Stomach (tissue), 9 donors: ENCODE data around the gene RRAS2. TPM values are rescaled to one million over a fixed set of nuclear protein-coding genes. Genes with fewer than 3 reads are reported as not detected.

Experiments
- DNase-seq, 2 donors: peaks; one replicate each; pipeline versions ENCODE4 v3.0.0 to v3.0.0-alpha.2; 2013 to 2019
- H3K27ac ChIP-seq, 5 donors: fragments of 200-600 bp in 4 of 5; sonication (generic) in 4 of 5; one replicate each; pipeline ENCODE4 v1.5.1; 2013 to 2019; ENCODE audit warnings: mild to moderate bottlenecking in 1 of 5, moderate library complexity in 1 of 5
- H3K27me3 ChIP-seq, 3 donors: fragments of 200-600 bp; sonication (generic); one replicate each; pipeline ENCODE4 v1.5.1; 2017 to 2019; ENCODE audit warnings: mixed run types in 1 of 3
- H3K36me3 ChIP-seq, 4 donors: fragments of 200-600 bp; sonication (generic); 1 replicate in 3 of 4; 2 replicates in 1 of 4; pipeline ENCODE4 v1.5.1; 2016 to 2019
- H3K4me1 ChIP-seq, 4 donors: fragments of 200-600 bp; sonication (generic); one replicate each; pipeline ENCODE4 v1.5.1; 2016 to 2019
- H3K4me3 ChIP-seq, 4 donors: fragments of 200-600 bp; sonication (generic) in 3 of 4; one replicate each; pipeline ENCODE4 v1.5.1; 2016 to 2019; ENCODE audit warnings: mild to moderate bottlenecking in 1 of 4
- H3K9me3 ChIP-seq, 4 donors: fragments of 200-600 bp; sonication (generic); one replicate each; pipeline ENCODE4 v1.5.1; 2016 to 2019
- EP300 ChIP-seq: sonication (generic); formaldehyde crosslinking; IDR thresholded peaks from one replicate; pipeline ENCODE4 v1.6.1; 2017; ENCODE audit warnings: antibody characterized with exemption
- POLR2A ChIP-seq, 4 donors: fragments of 450-650 bp; IDR thresholded peaks; one replicate each; pipeline ENCODE4 v1.6.1; 2016; ENCODE audit warnings: antibody characterized with exemption in 4 of 4, control low read depth in 2 of 4, mild to moderate bottlenecking in 1 of 4, moderate library complexity in 1 of 4
- POLR2AphosphoS5 ChIP-seq, 3 donors: sonication (generic); formaldehyde crosslinking; IDR thresholded peaks; one replicate each; pipeline ENCODE4 v1.6.1; 2016; ENCODE audit warnings: antibody characterized with exemption in 3 of 3
- WGBS, 5 donors: extraction: QIAGEN DNeasy Blood & Tissue Kit in 3 of 5; methylation state at CpG; one replicate each; pipeline versions ENCODE4 v1.1.5 to v1.1.7; 2013 to 2018; 5-methylcytosine and 5-hydroxymethylcytosine counted together
- intact Hi-C: fragments of 100-400 bp; cut with DNase I; formaldehyde crosslinking; loops from one replicate; pipeline ENCODE4 v1.15.1; 2023; ENCODE audit warnings: low total_unique reads
- polyA plus RNA-seq, 3 donors: library from polyadenylated mRNA; stranded (reverse); fragments of 200-250 nt; gene quantifications; one replicate each; pipeline ENCODE4 v1.2.3, GENCODE V29; 2013
- total RNA-seq, 5 donors: library from RNA; depleted of rRNA; stranded (reverse); fragments of >200 nt; gene quantifications; one replicate each; pipeline versions ENCODE4 v1.1.0 to v1.2.3, GENCODE V29; 2014 to 2016
- TF ChIP-seq, protein P1 (sequence below), 7 experiments: fragments of 450-650 bp in 4 of 7; fragments of 200-600 bp in 3 of 7; sonication (generic) in 3 of 7; IDR thresholded peaks; one replicate each; pipeline ENCODE4 v1.5.1; 2016 to 2019; ENCODE audit warnings: antibody characterized with exemption in 7 of 7, control low read depth in 2 of 7, mild to moderate bottlenecking in 1 of 7
- donor health status: healthy with polysubstance abuse.
- donor health status: Bipolar disorder and iron deficiency.
- donor health status: healthy.

RRAS2 gene
- total and polyA plus RNA-seq, 8 donors = 1.2 to 65.0 (median 19.3) TPM

DNA sequence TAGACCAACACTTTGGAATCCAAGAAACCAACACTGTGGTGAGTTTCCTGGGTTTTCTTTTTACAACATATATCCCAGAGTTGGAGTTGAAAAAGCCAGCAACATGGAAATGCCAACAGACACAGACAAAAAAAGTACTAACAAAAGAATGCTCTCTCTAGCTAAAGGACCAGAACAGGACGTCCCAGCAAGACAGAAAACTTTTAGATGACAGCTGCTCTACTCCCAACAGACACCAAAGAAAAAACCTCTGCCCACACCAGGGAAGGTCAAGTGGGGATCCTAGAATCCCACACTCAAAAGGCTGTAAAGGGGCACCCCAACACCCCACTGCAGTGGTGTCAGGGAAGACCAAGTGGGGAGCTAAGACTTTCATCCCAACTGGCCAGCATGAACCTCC is 23.3 kb downstream of the RRAS2 start:
- Histone ChIP-seq H3K4me3 (no peak overlapping the region), H3K27me3 (no peaks in the 10 kb centered on the region), H3K9me3 (no peaks in the 10 kb centered on the region), H3K36me3 (no peaks in the 10 kb centered on the region), H3K4me1 (peaks cover 0 to 7% (median 0%) of the 10 kb centered on the region in 4 donors), H3K27ac (no peak overlapping the region)
- TF ChIP-seq POLR2AphosphoS5 (IDR thresholded peaks at IDR 0.05) (no peak), POLR2A (IDR thresholded peaks at IDR 0.05) (no peak), EP300 (no peak)
- TF ChIP-seq, protein P1, sequence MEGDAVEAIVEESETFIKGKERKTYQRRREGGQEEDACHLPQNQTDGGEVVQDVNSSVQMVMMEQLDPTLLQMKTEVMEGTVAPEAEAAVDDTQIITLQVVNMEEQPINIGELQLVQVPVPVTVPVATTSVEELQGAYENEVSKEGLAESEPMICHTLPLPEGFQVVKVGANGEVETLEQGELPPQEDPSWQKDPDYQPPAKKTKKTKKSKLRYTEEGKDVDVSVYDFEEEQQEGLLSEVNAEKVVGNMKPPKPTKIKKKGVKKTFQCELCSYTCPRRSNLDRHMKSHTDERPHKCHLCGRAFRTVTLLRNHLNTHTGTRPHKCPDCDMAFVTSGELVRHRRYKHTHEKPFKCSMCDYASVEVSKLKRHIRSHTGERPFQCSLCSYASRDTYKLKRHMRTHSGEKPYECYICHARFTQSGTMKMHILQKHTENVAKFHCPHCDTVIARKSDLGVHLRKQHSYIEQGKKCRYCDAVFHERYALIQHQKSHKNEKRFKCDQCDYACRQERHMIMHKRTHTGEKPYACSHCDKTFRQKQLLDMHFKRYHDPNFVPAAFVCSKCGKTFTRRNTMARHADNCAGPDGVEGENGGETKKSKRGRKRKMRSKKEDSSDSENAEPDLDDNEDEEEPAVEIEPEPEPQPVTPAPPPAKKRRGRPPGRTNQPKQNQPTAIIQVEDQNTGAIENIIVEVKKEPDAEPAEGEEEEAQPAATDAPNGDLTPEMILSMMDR (IDR thresholded peaks at IDR 0.05) = no peak
- DNase-seq = no peak
- 62 to 90% (median 86%) methylated on average over 1 of the region's 1 CpG for WGBS, 5 donors
- intact Hi-C loops = no loop called here

GRCh38 chr11:14334893-14335292 is 24.1 kb downstream of the RRAS2 start:
- H3K9me3 ChIP-seq = no peaks in the 10 kb centered on the region
- H3K4me1 ChIP-seq = peaks cover 0 to 7% (median 0%) of the 10 kb centered on the region in 4 donors
- H3K4me3 ChIP-seq = no peak overlapping the region
- H3K27ac ChIP-seq = no peak overlapping the region
- no peak for TF ChIP-seq EP300
- TF ChIP-seq, protein P1 (IDR thresholded peaks at IDR 0.05) = no peak
- TF ChIP-seq POLR2A (IDR thresholded peaks at IDR 0.05) = no peak
- no peak for TF ChIP-seq POLR2AphosphoS5 (IDR thresholded peaks at IDR 0.05)
- 72 to 83% (median 79%) methylated on average over 2 of the region's 2 CpGs for WGBS, 5 donors
- no peaks in the 10 kb centered on the region for H3K27me3 ChIP-seq
- no peak for DNase-seq
- intact Hi-C loops = no loop called here
- H3K36me3 ChIP-seq = no peaks in the 10 kb centered on the region

DNA sequence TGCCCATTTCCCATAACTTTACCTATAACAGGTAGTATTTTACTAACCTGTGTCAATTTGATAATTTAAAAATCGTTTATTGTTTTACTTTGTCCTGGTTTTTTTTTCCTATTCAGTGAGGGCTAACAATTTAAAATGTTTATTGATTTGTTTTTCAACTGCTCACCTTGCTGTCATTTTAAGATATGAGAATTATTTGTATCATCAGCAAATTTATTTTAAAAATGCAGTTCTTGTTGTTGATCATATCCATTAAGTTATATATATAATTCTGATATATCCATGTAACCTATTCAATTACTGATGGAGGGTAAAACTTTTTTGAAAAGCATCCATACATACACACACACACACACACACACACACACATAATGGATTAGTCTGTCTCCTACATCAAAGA is 24.8 kb downstream of the RRAS2 start:
- intact Hi-C loops = no loop called here
- Histone ChIP-seq H3K27ac (no peak overlapping the region), H3K36me3 (no peaks in the 10 kb centered on the region), H3K9me3 (no peaks in the 10 kb centered on the region), H3K4me1 (peaks cover 0 to 7% (median 0%) of the 10 kb centered on the region in 4 donors), H3K27me3 (no peaks in the 10 kb centered on the region), H3K4me3 (no peak overlapping the region)
- 79 to 93% (median 81%) methylated on average over 1 of the region's 1 CpG for WGBS, 5 donors
- TF ChIP-seq POLR2A (IDR thresholded peaks at IDR 0.05) (no peak), POLR2AphosphoS5 (IDR thresholded peaks at IDR 0.05) (no peak), EP300 (no peak)
- TF ChIP-seq, protein P1 (IDR thresholded peaks at IDR 0.05) = no peak
- no peak for DNase-seq

GRCh38 chr11:14331476-14332136 is 27.4 kb downstream of the RRAS2 start:
- TF ChIP-seq POLR2AphosphoS5 (IDR thresholded peaks at IDR 0.05) (no peak), POLR2A (IDR thresholded peaks at IDR 0.05) (no peak), EP300 (no peak)
- TF ChIP-seq, protein P1 (IDR thresholded peaks at IDR 0.05) = no peak
- intact Hi-C loops = no loop called here

More at GRCh38 chr11:14331476-14332136, 27.4 kb downstream of the RRAS2 start:
- Histone ChIP-seq H3K4me3 (no peak overlapping the region), H3K36me3 (no peaks in the 10 kb centered on the region), H3K27ac (no peak overlapping the region), H3K27me3 (no peaks in the 10 kb centered on the region), H3K9me3 (no peaks in the 10 kb centered on the region), H3K4me1 (peaks cover 0 to 11% (median 3%) of the 10 kb centered on the region in 4 donors)
- no peak for DNase-seq
- 66 to 74% (median 70%) methylated on average over 6 of the region's 6 CpGs for WGBS, 5 donors
